HG03558 (cell line): Measurements from ENCODE around the gene AQP9.
"Not testable (repeated sequence)": the region's sequence is repeated elsewhere in the genome, so short reads cannot be mapped to it uniquely, and the experiment has no call there.

ENCODE experiments used
- ATAC-seq: cut with Tn5 transposase; IDR thresholded peaks from one replicate; pipeline ENCODE4 v1.9.1; 2021; ENCODE audit warnings: moderate number of reproducible peaks; ENCODE audit not compliant: unreplicated experiment; ENCODE audit errors: extremely low read depth

The AQP9 gene

DNA sequence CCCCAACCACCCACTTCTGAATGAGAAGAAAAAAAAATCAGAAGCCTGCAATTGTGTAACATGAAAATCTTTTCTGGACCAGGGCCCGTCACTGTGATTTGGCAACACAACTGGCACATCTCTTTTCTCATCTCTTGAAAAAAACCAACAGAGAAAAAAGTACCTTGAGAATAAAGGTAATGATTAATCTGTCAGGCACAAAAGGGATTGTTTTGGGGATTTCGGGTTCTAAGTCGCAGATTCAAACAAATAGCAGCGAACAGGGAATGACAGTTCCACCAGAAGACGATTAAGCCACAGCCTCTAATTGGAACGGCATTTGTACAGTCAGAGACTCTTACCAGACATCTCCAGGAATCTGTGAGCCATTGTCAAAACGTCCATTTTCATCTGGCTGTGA is at the start of gene AQP9:
AQP9 (plus strand) TSS at position 276 of the 400 bp plus-strand sequence. CDS start 185 bp downstream, outside the sequence.
- ATAC-seq = no peak

DNA sequence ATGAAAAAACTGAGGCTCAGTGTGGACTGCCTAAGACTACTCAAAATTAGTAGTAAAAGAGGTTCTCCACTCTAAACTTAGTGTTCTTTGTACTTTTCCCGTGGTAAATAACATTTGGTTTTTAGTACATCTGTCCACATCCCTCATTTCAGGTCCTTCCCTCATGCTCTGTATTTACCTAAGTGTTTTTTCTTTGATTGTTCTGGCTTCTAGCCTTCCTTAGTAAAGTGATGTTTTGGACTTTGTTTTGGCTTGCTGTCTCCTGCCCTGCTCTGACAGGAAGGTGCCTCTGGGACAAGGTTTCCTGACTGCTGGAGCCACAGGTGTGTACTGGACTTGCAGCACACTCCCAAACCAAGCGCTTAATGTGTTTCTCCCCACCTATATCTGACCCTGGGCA is 42.8 kb upstream of the AQP9 start:
- no peak for ATAC-seq

- no peak for ATAC-seq
These were observed 41.6 kb upstream of the AQP9 start for GRCh38 chr15:58096529-58097084.

GRCh38 chr15:58103482-58103881 is 34.7 kb upstream of the AQP9 start:
- ATAC-seq = no peak

DNA sequence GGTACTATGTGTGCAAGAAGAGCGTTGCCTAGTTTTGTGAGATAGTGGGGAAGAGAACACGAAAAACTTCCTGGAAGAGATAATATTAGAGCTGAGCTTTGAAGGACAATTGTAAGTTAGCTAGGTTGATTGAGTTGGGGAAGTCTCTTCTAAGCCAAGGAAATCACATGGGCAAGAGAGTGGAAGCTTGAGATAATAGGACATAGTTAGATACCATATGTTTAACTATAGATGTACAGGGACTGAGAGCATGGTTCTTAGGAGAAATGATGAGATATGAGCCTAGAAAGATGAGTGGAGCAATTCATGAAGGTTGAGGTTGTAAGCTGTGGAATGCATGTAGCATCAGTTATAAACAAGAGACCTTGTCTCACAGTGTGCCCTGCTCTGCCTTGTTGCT is 30.1 kb upstream of the AQP9 start:
- no peak for ATAC-seq

GRCh38 chr15:58109419-58109818 is 28.8 kb upstream of the AQP9 start:
- ATAC-seq = no peak

DNA sequence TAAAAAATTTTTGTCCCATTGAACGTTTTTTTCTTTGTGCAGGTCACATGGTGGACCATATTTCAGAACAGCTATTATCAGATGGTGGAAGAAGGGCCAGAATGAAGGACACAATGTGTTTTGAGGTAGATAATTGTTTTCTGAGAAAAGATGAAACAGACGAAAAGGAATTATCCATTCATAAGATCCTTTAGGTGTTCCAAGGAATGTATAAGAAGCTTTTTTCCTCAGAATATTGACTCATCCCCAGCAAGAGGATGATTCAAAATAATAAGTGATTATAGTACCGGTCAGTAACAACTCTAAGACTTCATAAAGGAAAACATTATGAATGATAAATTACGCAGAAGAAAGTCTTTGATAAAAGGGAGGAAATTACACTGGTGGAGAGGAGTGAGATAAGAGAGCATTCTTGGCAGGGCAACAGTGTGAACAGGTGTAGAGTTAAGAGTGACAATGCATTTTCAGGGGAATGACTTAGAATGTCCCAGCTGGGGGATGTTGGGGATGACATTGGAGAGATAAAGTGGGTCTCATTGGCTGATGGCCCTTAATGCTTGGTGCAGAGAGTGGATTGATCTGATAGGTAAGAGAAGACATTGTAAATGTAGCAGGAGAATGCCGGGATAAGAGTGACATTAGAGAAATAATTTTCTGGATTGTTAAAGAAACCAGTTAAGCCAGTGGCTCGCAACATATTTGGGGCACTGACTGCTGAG is 27.0 kb upstream of the AQP9 start:
- no peak for ATAC-seq

- no peak for ATAC-seq
These were observed 26.5 kb upstream of the AQP9 start for GRCh38 chr15:58111718-58112104.

DNA sequence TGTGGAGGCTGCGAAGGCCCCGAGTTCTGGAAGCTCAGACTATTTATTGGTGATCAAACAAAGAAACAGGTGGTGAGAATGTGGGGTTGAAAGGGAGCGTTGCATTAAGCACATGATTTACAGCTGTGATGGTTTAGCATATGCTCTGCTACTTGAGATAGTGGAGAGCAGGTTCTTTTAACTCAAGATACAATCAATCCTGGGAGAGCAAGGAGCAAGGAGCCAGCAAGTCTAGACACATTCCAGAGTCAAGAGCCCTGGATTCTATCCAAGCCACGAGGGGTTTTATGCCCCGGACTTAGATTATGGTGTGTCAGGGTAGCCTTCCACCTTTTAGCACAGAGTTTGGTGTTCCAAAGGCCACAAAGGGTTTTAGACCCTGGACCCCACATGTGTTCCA is 24.8 kb upstream of the AQP9 start:
- not testable (repeated sequence) for ATAC-seq

DNA sequence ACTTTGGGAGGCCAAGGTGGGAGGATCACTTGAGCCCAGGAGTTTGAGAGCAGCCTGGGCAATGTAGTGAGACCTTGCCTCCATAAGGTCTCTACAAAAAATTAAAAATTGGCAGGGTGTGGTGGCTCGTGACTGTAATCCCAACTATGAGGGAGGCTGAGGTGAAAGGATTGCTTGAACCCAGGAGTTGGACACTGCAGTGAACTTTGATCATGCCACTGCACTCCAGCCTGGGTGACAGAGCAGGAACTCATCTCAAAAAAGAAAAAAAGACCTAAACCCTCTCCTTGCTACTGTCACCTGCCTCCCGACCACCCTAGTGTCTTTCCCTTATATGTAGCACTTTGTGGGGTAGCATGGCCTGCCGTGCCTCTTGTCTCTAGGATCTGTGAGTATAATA is 23.8 kb upstream of the AQP9 start:
- no peak for ATAC-seq

GRCh38 chr15:58114812-58115211 is 23.4 kb upstream of the AQP9 start:
- no peak for ATAC-seq

- ATAC-seq = no peak
These were observed 22.5 kb upstream of the AQP9 start for GRCh38 chr15:58115692-58116091.

GRCh38 chr15:58117619-58118018 is 20.6 kb upstream of the AQP9 start:
- no peak for ATAC-seq

GRCh38 chr15:58118272-58118671 is 19.9 kb upstream of the AQP9 start:
- no peak for ATAC-seq

GRCh38 chr15:58119016-58119415 is 19.2 kb upstream of the AQP9 start:
- ATAC-seq = no peak

DNA sequence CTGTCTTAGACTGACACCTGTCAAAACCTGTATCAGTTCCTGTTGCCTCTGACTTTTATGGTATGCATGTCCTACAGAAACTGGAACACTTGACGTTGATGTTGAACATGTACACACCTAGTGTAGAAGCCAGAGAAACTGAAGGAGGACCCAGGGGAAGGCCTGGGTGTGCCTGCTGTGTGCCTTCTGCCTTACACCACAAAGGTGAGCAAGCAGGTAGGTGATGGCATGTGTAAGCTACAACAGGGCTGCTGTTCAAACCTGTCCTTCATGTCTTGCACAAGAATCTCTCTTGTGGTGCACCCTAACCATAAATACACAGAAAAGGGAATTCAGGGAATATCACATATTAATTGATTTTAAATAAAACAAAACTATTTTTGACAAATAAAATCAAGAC is 13.6 kb upstream of the AQP9 start:
- ATAC-seq = no peak

DNA sequence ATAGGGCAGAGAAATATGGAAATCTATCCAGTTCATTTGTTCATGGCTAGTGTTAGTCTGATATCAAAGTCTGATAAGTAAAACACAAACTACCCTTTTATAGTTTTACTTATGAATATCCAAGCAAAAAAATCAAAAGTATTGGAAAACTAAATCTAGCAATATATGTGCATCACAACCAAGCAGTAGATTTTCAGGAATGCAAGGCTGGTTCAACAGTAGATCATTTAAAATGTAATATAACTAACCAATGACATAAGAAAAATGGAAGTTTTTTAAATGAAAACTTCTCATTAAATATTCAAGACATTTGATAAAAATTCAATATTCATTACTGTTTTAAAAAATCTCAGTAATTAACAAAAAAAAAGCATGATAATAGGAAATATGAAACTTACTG is 12.8 kb upstream of the AQP9 start:
- no peak for ATAC-seq

- no peak for ATAC-seq
These were observed 3.3 kb upstream of the AQP9 start for GRCh38 chr15:58134886-58135285.

- ATAC-seq = no peak
These were observed 2.5 kb upstream of the AQP9 start for GRCh38 chr15:58135511-58136174.

DNA sequence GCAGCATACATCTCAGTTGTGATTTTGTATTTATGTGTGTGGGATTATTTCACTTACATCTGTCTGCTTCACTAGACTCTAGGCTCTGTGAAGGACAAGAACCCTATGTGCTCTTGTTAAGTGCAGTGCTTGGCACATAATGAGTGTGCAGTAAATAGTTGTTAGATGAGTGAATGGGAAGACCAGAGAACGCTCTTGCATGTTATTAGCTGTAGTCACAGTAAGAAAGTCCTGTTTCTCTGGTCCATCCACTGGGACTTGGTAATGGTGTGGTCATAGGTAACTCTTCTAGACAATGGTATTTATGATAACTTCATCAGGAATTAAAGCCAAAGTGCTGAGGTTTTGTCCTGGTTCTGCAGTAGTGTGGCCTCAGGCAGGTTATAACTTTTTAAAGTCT is 1.4 kb upstream of the AQP9 start:
- no peak for ATAC-seq

GRCh38 chr15:58137686-58138085 is 495 bp upstream of the AQP9 start:
- no peak for ATAC-seq
